Hepatocyte (in vitro differentiated cells): Measurements from ENCODE around the gene MACROD2.

Source experiments
- EZH2 ChIP-seq: fragments of 200-600 bp; sonication (generic); IDR thresholded peaks from 2 replicates; pipeline ENCODE4 v1.6.1; 2016; ENCODE audit warnings: antibody characterized with exemption, mild to moderate bottlenecking, borderline replicate concordance
- TF ChIP-seq, protein P1 (sequence below): fragments of 200-600 bp; sonication (generic); IDR thresholded peaks from 2 replicates; pipeline ENCODE4 v1.5.1; 2016; ENCODE audit warnings: antibody characterized with exemption, mild to moderate bottlenecking; ENCODE audit not compliant: poor library complexity

- TF ChIP-seq, protein P1, sequence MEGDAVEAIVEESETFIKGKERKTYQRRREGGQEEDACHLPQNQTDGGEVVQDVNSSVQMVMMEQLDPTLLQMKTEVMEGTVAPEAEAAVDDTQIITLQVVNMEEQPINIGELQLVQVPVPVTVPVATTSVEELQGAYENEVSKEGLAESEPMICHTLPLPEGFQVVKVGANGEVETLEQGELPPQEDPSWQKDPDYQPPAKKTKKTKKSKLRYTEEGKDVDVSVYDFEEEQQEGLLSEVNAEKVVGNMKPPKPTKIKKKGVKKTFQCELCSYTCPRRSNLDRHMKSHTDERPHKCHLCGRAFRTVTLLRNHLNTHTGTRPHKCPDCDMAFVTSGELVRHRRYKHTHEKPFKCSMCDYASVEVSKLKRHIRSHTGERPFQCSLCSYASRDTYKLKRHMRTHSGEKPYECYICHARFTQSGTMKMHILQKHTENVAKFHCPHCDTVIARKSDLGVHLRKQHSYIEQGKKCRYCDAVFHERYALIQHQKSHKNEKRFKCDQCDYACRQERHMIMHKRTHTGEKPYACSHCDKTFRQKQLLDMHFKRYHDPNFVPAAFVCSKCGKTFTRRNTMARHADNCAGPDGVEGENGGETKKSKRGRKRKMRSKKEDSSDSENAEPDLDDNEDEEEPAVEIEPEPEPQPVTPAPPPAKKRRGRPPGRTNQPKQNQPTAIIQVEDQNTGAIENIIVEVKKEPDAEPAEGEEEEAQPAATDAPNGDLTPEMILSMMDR, result no peak
- no peak for TF ChIP-seq EZH2
Observed at GRCh38 chr20:14783766-14784165, 788.5 kb downstream of the MACROD2 start.
